ENCODE results near the gene ARMH2. TPM values are rescaled to one million over a fixed set of nuclear protein-coding genes. Genes with fewer than 3 reads are reported as not detected.

Gene ARMH2
- total RNA-seq, 1 experiment from 2014 or later, result not detected

DNA sequence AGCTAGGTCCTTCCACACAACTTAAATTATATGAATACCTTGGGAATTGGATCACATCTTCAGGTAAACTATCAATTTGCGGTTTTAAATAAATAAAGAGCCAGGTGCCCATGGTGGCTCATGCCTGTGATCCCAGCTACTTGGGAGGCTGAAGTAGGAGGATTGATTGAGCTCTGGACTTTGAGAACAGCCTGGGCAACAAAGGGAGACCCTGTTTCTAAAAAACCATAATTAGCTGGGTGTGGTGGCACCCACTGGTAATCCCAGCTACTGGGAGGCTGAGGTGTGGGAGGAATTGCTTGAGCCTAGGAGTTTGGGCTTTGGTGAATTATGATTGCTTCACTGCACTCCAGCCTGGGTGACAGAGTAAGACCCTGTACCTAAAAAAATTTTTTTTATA, 20.6 kb downstream of the ARMH2 start:
- Histone ChIP-seq H3K9ac (ENCODE audit: low read length) (no peak overlapping the region), H3K9me2 (ENCODE audit: insufficient read depth) (no peaks in the 10 kb centered on the region), H3K36me3 (ENCODE audit: control insufficient read depth in 1 of 2, insufficient read depth in 2 of 2, low read length in 2 of 2) (peaks cover 30 to 44% of the 10 kb centered on the region in 2 experiments; a peak in 3 of 4 replicates), H3K4me1 (ENCODE audit: control insufficient read depth in 1 of 2, insufficient read depth in 2 of 2, low read length in 2 of 2) (peaks cover 6 to 19% of the 10 kb centered on the region in 2 experiments; a peak in 3 of 4 replicates), H4K20me1 (ENCODE audit: insufficient read depth) (peaks cover 16% of the 10 kb centered on the region; the same call in 1 of the 2 replicates), H3K4me2 (ENCODE audit: low read length) (no peak overlapping the region), H3K27ac (ENCODE audit: low read depth, low read length) (no peak overlapping the region), H3K27me3 (ENCODE audit: insufficient read depth, low read length) (no peaks in the 10 kb centered on the region), H3K4me3 (replicated peaks in 1 of 2; ENCODE audit: low read depth in 1 of 2, low read length in 2 of 2) (no peak overlapping the region), H3K9me3 (ENCODE audit: control insufficient read depth in 1 of 2, insufficient read depth in 1 of 2, low read depth in 1 of 2, low read length in 2 of 2) (no peaks in the 10 kb centered on the region), H2AFZ (ENCODE audit: low read depth, low read length, poor library complexity, severe bottlenecking) (no peak overlapping the region), H3K79me2 (ENCODE audit: insufficient read depth, low read length) (peaks cover 75% of the 10 kb centered on the region)
- no TSS peak for BruUV-seq (replicated peaks)
- TF ChIP-seq, protein P1, sequence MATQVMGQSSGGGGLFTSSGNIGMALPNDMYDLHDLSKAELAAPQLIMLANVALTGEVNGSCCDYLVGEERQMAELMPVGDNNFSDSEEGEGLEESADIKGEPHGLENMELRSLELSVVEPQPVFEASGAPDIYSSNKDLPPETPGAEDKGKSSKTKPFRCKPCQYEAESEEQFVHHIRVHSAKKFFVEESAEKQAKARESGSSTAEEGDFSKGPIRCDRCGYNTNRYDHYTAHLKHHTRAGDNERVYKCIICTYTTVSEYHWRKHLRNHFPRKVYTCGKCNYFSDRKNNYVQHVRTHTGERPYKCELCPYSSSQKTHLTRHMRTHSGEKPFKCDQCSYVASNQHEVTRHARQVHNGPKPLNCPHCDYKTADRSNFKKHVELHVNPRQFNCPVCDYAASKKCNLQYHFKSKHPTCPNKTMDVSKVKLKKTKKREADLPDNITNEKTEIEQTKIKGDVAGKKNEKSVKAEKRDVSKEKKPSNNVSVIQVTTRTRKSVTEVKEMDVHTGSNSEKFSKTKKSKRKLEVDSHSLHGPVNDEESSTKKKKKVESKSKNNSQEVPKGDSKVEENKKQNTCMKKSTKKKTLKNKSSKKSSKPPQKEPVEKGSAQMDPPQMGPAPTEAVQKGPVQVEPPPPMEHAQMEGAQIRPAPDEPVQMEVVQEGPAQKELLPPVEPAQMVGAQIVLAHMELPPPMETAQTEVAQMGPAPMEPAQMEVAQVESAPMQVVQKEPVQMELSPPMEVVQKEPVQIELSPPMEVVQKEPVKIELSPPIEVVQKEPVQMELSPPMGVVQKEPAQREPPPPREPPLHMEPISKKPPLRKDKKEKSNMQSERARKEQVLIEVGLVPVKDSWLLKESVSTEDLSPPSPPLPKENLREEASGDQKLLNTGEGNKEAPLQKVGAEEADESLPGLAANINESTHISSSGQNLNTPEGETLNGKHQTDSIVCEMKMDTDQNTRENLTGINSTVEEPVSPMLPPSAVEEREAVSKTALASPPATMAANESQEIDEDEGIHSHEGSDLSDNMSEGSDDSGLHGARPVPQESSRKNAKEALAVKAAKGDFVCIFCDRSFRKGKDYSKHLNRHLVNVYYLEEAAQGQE (IDR thresholded peaks at IDR 0.05; ENCODE audit: low read depth), result no peak
- TF ChIP-seq ZFX (IDR thresholded peaks at IDR 0.05) (no peak), TCF7L2 (IDR thresholded peaks at IDR 0.05; ENCODE audit: borderline replicate concordance, extremely low read depth, insufficient read depth, insufficient read length) (no peak), SP1 (IDR thresholded peaks at IDR 0.05; ENCODE audit: low read depth) (no peak), POLR2AphosphoS5 (IDR thresholded peaks at IDR 0.05; ENCODE audit: low read depth, low read length) (no peak)
- TF ChIP-seq, protein P2, sequence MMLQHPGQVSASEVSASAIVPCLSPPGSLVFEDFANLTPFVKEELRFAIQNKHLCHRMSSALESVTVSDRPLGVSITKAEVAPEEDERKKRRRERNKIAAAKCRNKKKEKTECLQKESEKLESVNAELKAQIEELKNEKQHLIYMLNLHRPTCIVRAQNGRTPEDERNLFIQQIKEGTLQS (IDR thresholded peaks at IDR 0.05), result no peak
- TF ChIP-seq, protein P3, sequence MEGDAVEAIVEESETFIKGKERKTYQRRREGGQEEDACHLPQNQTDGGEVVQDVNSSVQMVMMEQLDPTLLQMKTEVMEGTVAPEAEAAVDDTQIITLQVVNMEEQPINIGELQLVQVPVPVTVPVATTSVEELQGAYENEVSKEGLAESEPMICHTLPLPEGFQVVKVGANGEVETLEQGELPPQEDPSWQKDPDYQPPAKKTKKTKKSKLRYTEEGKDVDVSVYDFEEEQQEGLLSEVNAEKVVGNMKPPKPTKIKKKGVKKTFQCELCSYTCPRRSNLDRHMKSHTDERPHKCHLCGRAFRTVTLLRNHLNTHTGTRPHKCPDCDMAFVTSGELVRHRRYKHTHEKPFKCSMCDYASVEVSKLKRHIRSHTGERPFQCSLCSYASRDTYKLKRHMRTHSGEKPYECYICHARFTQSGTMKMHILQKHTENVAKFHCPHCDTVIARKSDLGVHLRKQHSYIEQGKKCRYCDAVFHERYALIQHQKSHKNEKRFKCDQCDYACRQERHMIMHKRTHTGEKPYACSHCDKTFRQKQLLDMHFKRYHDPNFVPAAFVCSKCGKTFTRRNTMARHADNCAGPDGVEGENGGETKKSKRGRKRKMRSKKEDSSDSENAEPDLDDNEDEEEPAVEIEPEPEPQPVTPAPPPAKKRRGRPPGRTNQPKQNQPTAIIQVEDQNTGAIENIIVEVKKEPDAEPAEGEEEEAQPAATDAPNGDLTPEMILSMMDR (IDR thresholded peaks at IDR 0.05 in 2 of 3, conservative IDR thresholded peaks at IDR 0.05 in 1 of 3; ENCODE audit: borderline replicate concordance in 1 of 3, insufficient read depth in 1 of 3, low read depth in 2 of 3, low read length in 2 of 3), result no peak
- ATAC-seq (no peak), DNase-seq (ENCODE audit: low read depth, low spot score) (no peak)
- ChIA-PET POLR2A (no interaction called here), CTCF (no interaction called here), RAD21 (ENCODE audit: low non-redundant PET in 1 of 2, low total read pairs in 2 of 2, uncharacterized antibody in 2 of 2, unreplicated experiment in 2 of 2) (no interaction called here)
- intact Hi-C loops (cut with micrococcal nuclease), result loop anchor here (10.0 kb wide), 1 partner anchor 373 kb away; the partner anchor contains the start of gene MRS2

Measured in HCT116 (cell line).